NCI-H82 treated with DMSO at 0.1 percent for 48 hours (cell line): ENCODE measurements around the gene PLAGL1.
"Not testable (repeated sequence)": the region's sequence is repeated elsewhere in the genome, so short reads cannot be mapped to it uniquely, and the experiment has no call there.

Experiments used
- DNase-seq: peaks from one replicate; lab custom pipeline; 2025; ENCODE audit not compliant: unreplicated experiment; lab: John Stamatoyannopoulos, UW

Gene PLAGL1

GRCh38 chr6:144008120-144008811 is at the start of gene PLAGL1:
Gene PLAGL1, minus strand, starts transcription at chr6:144008259. Its CDS starts 60,123 bp downstream, at chr6:143948136.
- no peak for DNase-seq

- no peak for DNase-seq
These were observed 47.3 kb upstream of the PLAGL1 start for GRCh38 chr6:144055121-144055931.

- DNase-seq, result no peak
These were observed 45.5 kb upstream of the PLAGL1 start for GRCh38 chr6:144053601-144054000.

- no peak for DNase-seq
These were observed 44.4 kb upstream of the PLAGL1 start for GRCh38 chr6:144052488-144052887.

GRCh38 chr6:144049386-144049785 is 41.3 kb upstream of the PLAGL1 start:
- no peak for DNase-seq

DNA sequence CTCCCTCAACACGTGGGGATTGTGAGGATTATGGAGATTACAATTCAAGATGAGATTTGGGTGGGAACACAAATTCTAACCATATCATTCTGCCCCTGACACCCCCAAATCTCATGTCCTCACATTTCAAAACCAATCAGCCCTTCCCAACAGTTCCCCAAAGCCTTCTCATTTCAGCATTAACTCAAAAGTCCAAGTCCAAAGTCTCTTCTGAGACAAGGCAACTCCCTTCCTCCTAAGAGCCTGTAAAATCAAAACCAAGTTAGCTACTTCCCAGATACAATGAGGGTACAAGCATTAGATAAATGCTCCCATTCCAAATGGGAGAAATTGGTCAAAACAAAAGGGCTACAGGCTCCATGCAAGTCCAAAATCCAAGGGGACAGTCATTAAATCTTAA is 39.6 kb upstream of the PLAGL1 start:
- no peak for DNase-seq

DNA sequence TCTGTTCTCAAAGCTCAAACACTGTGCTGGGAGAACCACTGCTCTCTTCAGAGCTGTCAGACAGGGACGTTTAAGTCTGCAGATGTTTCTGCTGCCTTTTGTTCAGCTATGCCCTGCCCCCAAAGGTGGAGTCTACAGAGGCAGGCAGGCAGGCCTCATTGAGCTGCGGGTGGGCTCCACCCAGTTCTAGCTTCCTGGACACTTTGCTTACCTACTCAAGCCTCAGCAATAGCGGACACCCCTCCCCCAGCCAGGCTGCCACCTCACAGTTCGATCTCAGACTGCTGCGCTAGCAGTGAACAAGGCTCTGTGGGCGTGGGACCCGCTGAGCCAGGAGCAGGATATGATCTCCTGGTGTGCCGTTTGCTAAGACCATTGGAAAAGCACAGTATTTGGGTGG is 38.6 kb upstream of the PLAGL1 start:
- not testable (repeated sequence) for DNase-seq

GRCh38 chr6:144044989-144045388 is 36.9 kb upstream of the PLAGL1 start:
- not testable (repeated sequence) for DNase-seq

GRCh38 chr6:144036835-144037195 is 28.8 kb upstream of the PLAGL1 start:
- no peak for DNase-seq

- no peak for DNase-seq
These were observed 28.2 kb upstream of the PLAGL1 start for GRCh38 chr6:144036064-144036834.

GRCh38 chr6:144035416-144035815 is 27.4 kb upstream of the PLAGL1 start:
- DNase-seq, result no peak

DNA sequence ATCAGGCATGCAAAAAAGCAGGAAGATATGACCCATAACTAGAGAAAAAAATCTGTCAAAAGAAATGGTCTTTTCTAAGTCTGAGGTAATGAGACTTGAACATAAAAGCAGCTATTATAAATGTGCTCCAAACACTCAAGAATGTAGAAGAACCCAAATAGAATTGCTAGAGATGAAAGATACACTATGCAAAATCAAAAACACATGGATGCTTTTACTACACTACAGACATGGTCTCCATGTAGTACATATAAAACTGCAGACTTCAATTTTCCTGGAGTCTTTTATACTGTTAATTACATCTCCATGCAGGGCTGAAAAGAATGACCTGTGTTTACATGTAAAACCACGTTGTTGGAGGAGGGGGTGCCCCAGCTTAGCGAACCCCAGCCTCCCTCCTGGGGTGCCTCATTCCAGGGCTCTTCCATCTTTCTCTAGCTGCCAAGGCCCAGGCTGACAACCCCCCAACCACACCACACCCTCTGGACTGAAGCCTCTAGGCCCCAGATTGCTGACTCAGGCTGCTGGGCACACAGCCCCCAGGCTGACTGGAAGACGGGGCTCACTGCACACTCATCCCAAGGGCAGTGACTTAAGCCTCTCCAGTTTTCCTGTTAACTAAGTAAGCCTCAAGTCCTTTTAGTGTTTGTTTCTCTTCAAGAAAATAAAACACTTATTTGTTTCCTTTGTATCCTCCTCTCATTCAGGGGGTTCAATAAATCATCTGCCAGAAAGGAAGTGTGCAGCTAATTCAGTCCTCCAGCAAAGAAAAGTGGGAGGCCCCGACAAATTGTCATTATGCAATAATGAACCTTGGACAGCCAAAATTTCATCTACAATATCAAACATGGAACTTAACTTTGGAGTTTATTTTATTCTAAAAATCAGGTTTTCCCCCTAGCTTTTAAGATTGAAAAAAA is 26.0 kb upstream of the PLAGL1 start:
- DNase-seq, result no peak

DNA sequence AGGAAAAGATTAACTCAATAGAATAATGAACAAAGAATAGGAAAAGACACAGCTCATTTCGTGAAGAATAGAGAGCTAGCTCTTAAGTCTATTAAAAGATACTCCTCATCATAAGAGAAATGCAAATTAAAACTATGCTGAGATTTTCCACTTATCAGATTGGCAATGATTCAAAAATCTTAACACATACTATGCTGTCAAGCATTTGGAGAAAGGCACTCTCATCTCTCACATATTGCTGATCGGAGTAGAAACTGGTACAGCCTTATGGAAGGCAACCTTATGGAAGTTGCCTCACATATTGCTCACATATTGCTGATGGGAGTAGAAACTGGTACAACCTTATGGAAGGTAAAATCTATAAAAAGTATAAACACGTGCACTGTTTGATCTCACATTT is 21.4 kb upstream of the PLAGL1 start:
- no peak for DNase-seq

DNA sequence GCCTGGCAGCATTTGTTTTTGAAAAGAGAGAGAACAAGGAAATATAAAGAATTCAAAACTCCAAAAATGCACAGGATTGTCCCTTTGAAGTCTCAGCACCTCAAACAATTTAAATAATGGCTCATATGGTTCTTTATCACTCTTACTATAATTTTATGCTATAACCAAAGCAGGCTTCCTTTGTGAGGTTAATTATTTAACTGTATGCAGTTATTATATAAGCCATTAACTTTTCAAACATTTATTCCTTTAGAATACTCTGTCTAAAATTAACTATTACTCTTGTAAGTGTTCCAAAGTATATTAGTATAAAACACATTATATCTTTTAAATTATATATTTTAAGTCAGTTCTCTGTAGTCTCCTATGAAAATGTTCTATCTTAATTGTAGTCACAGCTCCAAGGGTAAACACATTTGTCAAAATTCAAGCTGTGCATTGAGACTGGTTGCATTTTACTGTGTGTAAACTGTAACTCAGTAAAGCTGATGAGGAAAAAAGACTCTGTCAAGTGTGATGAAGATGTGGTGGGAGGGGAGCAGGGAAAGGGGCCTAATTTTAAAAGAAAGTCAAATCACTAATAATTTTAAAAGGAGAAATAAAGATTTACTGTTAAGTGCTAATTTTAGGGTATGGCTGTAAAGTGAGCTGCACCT is 20.0 kb upstream of the PLAGL1 start:
- no peak for DNase-seq

DNA sequence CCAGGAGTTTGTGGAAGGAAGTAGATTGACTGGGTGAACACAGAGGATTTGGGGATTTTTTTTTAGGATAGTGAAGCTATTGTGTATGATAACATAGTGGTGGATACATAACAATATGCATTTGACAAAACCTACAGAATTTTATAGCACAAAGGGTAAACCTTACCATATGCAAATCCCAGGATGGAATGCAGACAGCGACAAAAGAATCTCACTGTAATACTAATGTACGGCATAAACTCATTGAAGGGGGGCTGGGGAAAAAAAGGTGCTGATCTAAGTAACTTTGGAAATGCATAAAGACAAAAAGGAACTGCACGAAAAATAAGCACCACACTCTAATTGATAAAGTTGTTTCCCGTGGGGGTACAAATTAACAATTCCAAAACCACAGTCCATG is 15.2 kb upstream of the PLAGL1 start:
- no peak for DNase-seq

DNA sequence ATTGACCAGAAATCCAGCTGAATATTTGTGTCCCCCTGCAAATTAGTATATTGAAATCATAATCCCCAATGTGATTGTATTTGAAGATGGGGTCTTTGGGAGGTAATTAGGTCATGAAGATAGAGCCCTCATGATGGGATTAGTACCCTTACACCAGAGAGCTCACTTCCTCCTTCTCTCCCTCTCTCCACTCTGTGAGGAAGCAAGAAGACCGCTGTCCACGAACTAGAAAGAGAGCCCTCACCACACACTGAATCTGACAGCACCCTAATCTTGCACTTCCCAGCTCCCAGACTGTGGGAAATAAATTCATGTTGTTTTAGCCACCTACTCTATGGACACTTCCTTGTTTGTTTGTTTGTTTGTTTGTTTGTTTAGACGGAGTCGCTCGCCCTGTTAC is 11.9 kb upstream of the PLAGL1 start:
- DNase-seq, result no peak

GRCh38 chr6:144017166-144018094 is 9.4 kb upstream of the PLAGL1 start:
- DNase-seq, result no peak

GRCh38 chr6:144013486-144013909 is 5.4 kb upstream of the PLAGL1 start:
- peak; percentile 5 for DNase-seq

DNA sequence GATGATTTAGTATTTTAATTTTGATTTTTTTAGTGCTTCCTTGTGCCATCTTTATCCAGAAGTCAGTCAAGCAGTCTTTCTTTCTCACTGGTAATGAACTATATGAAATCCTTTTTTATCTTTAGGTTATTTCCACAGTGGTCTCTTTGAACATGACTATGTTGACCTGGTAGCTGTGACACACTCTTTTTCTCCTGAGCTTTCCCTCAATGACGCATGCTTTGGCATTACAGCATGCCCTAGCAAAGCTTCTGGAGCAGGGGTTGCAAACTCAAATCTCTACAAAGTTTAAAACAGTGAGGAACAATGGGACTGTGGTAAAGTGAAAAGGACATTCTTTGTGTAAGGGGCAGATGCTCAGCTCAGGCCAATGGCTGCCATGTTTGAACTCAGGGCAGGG is 4.5 kb upstream of the PLAGL1 start:
- no peak for DNase-seq
